COLO668 (cell line): ENCODE results near the gene CLIC3.

Source experiments
- DNase-seq: peaks from one replicate; lab custom pipeline; 2025; ENCODE audit not compliant: unreplicated experiment; lab: John Stamatoyannopoulos, UW

CLIC3 gene

DNA sequence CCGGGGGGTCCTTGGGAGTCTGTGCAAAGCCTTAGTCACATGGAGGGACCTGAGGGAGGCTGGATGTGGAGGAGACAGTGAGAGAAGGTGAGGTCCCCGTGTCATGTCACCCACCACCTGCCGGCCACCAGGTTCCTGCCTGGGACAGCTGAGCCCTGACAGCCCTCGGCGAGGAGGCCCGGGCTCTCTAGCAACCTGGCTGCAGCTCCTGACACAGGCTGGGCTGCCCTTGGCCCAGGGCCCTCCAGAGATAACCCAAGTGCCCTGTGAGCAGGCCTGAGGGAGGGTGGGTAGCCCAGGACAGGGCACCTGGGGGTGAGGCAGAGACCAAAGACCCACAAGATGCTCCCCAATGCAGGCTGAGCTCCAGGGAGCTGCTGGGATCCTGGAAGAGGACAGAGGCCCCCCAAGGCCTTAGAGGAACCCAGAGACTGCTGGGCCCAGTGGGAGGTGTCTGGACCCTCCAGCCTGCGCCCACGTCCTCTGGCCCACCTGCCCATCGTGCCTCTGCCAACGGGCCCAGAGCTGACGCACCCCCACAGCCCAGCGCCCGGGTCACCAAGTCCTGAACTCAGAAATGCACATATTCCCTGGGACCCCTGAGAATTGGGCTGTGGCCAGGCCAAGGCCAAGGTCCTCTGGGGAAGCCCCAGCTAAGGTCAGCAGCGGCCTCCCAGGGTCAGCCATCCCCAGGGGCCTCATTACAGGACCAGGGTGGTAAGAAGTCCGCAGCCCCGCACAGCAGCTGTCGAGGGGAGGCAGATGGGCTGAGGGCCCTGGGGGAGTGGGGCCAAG, 27.8 kb downstream of the CLIC3 start:
- DNase-seq, result peak; percentile 14

DNA sequence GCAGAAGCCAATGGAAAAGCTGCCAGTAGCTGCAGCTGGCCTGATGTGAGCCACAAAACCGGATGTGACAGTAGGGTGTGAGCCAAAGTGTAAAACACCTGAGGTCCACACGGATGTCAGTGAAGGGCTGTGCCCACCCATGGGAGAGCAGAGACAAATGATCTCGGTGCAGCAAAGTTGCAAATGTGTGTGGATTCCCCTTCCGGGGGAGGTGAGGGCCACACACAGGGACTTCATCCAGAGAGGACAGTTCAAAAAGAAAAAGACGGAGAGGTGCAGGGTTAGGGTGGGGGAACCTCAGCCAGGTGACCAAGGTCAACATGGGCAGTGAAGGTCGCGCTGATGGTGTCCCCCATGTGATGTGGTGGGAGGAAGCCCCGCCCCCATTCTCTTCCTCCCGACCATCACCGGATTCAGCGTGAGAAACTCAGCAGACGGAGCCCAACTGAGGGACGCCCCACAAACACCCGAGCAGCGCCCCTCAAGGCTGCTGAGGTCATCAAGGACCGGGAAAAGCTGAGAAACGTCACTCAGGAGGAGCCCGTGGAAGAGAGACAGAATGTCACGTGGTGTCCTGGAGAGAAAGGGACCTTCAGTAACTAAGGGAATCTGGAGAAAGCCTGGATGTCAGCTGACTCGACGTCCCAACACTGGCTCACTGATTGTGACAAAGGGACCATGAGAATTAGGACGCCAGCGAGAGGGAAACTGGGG, 30.4 kb downstream of the CLIC3 start:
- DNase-seq, result no peak

DNA sequence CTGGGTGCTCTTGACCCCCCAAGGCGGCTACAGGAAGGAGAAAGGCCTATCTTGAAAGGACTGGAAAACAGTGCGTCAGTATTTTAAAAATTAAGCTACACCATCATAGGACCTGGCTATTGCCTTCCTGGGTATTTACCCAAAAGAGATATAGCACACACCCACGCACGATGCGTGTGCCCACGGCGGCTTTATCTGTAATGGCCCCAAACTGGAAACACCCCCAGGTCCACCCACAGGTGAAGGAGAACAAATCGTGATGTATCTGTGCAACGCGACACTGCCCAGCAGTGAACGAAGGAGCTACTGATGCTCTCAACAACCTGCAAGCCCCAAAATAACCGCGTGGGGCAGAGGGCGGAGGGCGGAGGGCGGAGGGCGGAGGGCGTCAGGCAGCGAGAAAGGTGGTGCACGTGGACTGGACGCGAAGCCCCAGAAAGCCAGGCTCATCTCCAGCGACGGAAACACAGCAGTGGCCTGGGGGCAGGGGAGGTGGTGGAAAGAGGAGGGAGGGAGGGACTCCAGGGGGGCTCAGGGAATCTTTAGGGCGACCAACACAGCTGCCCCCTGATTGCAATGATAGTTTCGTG, 31.4 kb downstream of the CLIC3 start:
- no peak for DNase-seq

DNA sequence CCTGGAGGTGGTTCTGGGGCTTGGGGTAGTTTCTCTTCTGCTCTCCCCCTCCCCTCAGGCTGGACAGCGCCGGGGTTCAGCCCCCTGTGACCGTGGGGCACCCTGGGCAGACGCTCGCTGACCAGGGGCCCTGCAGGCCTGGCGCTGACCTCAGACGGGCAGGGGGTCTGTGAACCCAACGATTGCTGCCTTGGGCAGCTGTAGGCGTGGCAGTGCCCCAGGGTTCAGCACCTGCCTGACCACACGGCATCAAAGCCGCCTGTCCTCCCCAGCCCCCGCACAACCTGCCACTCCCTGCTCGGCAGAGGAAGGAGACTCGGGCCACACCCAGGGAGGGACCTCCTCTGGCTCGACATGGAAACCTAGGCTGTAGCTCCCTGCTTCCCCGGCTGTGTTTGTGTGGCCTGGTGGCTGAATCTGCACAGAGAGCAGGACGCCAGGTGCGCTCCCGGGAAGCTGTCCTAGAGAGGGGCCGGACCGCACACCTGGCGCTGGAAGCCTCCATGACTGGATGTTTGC, 32.1 kb downstream of the CLIC3 start:
- DNase-seq, result peak; percentile 89

DNA sequence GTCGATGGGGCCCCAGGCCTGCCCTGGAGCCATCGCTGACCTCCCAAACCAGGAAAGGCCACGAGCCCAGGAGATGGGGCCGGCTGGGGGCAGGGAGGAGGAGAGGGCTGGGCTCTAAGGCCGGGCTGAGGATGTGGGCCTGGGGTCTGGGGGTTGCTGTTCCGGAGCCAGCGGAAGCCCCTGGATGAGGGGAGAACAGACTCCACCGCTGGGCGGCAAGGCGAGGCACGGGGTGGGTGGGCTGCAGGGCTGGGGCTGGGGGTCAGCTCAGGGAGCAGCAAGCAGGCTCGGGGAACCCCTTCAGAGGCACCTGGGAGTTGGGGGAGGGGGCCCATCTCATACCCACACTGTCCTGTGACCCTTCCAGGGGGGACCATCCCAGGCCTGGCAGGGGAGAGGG, 32.6 kb downstream of the CLIC3 start:
- no peak for DNase-seq

DNA sequence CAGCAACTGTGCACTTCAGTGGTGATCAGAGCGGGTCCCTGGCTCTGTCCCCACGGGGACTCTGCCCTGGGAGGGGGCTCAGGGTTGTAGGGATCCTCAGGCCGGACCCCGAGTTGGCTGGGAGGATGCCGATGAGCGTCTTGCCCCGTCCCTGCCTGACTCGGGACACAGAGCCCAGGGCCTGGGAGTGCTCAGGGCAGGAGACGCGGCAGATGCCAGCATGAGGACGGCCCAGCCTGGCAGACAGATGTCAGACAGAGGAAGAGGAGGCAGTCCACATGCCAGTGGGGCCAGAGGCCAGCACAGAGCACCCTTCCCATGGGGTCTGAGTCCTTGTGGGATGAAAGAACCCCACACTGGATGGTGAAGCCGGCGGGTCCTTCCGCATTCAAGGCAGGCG, 33.0 kb downstream of the CLIC3 start:
- no peak for DNase-seq

DNA sequence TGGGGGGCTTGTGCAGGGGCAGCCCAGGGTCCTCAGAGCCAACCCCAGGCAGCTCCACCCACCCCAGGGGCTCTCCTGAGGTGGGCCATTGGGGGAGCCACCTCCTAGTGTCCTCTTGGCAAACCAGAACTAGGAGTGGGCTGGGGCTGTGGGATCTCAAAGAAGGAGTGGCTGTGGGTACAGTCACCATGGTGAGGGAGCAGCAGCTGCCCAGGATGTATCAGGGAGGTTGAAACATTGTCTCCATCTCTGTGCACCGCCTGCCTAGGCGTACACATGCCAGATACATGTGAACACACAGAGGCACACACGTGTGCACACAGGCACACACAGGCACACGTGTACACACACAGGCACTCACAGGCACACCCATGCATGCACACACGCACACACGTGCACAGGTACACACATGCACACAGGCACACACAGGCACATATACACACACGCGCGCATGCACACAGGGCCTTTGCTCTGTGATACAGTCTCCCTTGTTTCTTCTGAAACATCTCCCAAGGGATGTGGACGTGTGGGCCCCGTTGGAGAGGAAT, 33.6 kb downstream of the CLIC3 start:
- DNase-seq, result peak; percentile 25

DNA sequence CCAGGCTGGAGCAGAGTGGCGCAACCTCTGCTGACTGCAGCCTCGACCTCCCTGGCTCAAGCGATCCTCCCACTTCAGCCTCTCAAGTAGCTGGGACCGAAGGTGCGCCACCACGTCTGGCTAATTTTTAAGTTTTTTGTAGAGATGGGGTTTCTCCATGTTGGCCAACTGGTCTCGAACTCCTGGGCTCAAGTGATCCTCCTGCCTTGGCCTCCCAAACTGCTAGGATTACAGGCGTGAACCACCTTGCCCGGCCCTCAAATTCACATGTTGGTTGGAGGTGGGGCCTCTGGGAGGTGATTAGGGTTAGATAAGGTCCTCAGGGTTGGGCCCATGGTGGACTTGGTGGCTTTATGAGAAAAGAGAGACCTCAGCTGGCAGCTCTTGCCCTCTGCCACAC, 34.2 kb downstream of the CLIC3 start:
- DNase-seq, result no peak

DNA sequence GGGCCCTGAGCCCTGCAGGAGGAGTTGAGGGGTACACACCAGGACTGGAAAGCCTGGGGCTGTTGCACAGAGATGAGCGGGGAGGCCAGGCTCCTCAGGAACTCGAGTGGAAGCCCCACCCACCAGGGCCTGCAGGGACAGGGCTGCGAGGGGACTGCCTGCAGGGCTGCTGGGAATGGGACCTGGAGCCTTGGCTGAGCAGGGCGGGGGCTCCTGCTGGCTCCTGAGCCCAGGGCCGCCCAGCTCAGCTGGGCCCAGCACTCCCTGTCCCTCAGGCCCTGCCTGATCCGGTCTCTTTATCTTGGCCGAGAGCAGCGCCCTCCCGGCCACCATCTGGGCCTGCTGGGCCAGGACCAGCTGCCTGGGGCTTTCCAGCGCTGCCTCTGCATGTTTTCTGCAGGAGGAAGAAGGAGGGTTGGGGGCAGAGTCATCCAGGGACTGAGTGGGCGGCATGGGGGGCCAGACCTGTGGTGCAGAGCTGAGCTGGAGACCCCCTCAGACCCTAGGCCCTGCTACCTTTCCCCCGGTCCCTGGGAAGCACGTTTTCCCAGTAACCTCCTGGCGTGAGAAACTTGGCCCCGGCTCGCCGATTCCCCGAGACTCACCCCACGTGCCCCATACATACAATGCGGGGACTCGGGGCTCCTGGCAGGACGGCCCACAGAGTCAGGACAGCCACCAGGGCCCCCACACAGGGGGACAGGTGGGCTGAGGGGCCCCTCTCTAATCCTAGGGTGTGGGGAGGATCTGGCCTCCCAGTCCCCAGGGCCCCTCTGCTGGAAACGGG, 34.9 kb downstream of the CLIC3 start:
- DNase-seq, result no peak

DNA sequence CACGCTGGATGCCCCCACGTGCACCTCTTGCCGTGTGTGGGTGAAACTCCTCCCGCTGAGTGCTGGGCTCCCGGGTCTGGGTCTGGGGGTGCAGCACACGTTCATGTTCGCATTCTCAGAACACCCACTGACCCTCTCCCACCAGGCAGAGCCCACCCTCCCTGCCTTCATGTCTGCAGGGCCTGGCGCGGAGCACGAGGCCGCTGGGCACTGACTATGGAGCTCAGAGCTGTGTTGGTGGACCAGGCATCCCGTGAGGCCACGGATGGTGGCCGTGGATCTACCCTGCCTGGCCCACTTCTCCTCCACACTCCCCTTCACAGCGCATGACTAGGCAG, 35.5 kb downstream of the CLIC3 start:
- DNase-seq, result no peak

DNA sequence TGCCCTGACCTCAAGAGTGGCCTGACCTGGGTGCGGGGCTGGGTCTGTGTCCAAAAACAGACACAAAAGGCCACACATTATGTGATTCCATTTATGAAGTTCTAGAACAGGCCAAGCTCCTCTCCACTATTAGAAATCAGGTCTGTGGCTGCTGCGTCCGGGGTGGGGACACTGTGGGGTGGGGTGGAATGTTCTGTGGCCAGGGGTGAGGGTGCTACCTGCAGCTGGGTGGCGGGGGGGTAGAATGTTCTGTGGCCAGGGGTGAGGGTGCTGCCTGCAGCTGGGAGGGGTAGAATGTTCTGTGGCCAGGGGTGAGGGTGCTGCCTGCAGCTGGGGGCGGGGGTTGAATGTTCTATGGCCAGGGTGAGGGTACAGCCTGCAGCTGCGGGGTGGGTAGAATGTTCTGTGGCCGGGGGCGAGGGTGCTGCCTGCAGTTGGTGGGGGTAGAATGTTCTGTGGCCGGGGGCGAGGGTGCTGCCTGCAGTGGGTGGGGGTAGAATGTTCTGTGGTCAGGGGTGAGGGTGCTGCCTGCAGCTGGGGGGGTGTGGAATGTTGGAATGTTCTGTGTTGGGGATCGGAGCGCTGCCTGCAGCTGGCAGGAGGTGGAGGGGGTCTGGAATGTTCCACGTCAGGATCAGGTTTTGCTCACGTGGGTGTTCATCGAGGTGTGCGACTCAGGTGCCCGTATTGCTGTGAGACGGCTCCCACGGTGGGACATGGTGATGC, 36.0 kb downstream of the CLIC3 start:
- no peak for DNase-seq

DNA sequence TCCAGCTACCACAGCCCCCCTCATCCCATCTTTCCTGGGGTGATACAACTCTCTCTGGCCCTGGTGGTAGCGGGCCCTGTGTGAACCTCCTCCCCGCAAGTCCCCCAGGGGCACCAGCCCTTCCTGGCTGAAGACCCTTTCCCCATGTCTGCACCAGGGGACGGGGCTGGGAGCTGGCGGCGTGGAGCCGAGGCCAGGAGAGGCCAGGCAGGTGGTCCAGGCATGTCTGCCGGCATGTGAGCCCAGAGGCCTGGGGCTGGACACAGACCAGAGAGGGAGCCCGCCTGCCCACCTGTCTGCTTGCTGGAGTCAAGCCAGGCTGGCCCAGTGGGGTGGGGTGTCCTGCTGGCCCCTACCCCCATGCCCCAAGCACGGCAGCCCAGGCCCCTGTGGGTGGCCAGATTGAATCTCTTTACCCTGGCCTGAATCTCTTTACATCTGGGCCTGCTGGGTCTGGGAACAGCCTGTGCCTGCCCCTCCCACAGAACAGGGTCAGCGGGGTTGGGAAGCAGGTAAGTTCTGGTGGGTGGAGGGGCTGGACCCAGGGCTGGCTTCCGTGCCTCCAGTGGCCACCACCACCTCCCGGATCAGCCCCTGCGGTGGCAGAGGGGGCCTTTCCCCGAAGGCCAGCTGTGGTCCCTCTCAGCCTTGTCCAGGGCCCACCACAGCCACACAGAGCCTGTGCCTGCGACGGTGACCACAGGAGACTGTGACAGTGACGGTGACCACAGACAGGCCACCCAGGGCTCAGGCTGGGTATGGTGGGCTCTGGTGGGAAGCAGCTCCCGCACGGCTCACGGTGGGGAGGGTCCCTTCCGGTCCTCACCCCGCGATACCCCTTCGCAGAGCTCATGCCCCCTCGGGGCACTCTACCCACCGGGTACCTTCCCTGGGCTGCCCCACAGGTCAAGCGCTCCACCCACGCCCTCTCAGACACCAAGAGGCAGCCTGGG, 37.2 kb downstream of the CLIC3 start:
- no peak for DNase-seq

DNA sequence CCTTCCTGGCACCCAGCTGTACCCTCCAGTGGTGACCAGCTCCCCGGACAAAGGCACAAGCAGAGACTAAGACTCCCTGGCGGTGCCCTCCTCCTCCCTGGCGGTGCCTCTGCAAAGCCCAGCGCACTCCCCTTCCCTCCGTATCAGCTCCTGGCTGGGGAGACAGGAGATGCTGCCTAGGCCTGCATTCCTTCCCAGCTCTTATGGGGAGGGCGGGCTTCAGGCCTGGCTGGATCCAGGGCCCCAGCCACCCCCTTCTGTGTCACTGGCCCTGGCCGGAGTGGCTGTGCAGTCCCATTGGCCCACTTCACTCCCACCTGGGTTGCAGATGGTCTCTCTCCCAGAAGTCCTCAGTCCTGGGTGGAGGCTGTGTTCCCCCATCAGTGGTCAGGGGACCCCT, 37.9 kb downstream of the CLIC3 start:
- DNase-seq, result no peak

DNA sequence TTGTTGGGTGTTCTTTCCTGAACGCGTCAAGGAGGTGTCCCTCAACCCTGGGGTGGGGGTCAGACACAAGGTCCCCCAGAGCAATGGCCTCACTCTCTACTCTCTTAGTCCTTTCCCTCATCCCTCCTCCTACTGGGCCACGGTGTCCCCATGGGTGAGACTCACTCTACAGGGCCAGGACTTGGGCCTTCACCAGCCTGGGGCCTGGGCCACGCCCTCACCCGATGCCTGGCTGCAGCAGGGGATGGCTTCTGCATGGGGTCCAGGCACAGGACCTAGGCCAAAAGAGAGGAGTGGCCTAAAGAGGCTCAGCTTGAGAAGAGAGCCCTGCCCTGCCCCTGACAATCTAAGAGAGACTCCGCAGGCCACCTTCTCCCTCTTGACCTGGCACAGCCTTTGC, 38.5 kb downstream of the CLIC3 start:
- DNase-seq, result no peak

DNA sequence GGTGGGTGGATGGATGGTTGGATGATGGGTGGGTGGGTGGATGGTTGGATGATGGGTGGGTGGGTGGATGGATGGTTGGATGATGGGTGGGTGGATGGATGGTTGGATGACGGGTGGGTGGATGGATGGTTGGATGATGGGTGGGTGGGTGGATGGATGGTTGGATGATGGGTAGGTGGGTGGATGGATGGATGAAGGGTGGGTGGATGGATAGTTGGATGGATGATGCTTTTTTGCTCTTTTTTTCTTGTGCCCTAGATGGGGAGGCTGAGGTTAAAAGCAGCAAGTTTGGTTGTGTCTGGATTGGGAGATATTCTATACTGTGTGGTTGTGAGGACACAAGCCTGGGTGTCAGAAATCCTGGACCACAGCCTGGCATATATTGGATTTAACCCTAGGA, 38.9 kb downstream of the CLIC3 start:
- DNase-seq, result no peak

DNA sequence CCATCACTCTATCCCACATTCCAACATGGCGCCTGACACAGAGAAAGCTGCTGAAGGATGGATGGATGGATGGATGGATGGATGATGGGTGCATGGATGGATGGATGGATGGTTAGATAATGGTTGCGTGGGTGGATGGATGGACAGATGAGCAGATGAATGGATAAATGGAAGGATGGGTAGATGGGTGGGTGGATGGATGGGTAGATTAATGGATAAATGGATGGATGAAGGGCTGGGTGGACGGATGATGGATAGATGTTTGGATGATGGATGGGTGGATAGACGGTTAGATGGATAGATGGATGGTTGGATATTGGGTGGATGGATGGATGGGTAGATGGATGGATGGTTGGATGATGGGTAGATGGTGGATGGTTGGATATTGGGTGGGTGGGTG, 39.8 kb downstream of the CLIC3 start:
- no peak for DNase-seq

DNA sequence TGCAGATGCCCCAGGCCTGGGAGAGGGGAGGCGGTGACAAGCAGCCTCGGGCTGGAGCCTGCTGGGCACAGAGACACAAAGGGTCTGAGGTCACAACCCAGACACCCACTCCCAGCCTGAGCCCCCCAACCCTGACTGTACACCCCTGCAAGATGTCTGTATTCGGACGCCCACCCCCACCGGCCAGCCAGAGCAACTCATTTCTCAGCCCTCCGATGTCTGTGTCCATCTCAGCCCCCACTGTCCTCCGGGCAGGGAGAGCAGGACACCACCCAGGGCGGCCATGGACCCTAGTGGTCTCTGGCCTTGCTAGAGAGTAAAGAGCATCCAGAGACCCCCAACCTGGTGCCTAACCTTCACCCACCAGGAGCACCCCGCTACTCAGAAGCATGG, 40.4 kb downstream of the CLIC3 start:
- no peak for DNase-seq

DNA sequence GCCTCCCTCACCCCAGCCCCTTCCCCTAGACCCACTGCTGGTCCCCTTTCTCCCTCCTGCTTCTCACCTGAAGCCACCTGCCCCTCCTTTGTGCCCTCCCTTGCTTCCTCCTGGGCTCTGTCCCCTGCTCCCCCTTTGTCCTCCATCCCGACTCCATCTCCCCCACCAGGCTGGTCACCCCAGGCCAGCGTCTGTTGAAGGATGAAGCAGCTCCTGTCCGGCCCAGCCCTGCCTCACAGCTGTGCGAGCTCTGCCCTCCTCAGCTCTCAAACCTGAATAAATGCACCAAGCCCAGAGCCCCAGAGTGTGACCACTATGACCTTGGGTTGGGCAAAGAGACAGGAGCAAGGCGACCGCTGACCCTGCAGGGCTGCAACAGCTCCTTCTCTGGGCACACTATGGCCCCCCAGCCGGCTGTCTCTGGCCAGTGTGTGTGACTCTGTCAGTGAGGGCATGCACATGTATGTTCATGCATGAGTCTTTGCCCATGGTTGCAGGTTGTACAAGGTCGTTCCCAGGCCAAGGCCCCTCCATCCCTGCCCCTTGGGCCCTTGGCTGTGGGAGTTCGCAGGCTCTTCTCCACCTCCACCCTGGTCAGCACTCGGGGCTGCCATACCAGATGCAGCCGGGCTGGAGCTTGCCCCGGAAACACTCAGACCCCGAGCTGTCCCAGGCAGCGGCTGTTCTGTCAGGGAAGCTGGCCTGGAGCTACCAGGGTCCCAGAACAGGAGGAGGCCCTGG, 41.0 kb downstream of the CLIC3 start:
- DNase-seq, result no peak
